ENCODE measurements around the gene PNMA6E. TPM values are rescaled to one million over a fixed set of nuclear protein-coding genes. Genes with fewer than 3 reads are reported as not detected.

The PNMA6E gene
- total and polyA plus RNA-seq, 2 of the 13 experiments (the other 11 are each of a cell fraction or from before 2014, with no cell fraction given) = not detected

DNA sequence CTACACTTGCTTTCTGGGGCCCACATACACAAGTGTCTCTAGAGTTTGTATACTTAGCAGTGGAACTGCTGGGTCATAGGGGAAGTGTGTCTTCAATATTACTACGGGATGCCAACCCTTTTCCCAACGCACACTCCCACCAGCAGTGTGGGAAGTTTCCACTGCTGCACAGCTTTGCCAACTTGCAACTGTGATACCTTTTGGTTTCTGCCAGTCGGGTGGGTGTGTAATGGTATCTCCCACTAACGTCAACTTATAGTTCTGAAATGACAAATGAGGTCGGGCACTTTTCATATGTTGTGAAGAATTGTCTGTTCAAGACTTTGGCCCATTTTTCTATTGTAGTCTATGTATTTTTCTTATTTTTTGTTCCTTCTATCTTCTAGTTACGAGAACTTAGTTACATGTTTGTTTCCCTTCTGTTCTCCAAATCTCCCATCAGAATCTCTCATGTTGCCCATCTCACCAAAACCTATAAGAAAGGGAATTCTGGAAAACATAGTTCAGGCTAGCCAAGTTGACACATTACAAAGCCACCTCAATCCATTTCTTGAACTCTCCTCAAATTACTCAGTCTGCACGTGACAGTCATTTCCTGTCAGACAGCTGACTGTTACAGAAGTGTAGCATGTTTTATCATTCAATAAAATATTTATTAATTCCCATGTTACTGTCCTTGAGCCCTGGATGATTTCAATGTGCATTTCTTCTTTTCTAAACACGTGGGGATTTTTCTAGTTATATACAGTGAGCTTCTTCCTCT, 30.7 kb downstream of the PNMA6E start:
- Histone ChIP-seq H3K4me1 (ENCODE audit: insufficient read depth, low read length) (no peaks in the 10 kb centered on the region), H2AFZ (ENCODE audit: low read length) (no peak overlapping the region), H3K9me3 (ENCODE audit: low read length) (no peaks in the 10 kb centered on the region), H3K4me3 (replicated peaks in 1 of 3; ENCODE audit: insufficient read depth in 1 of 3, low read depth in 2 of 3, low read length in 3 of 3) (no peak overlapping the region), H3K9ac (ENCODE audit: insufficient read depth, low read depth, low read length) (no peak overlapping the region), H3K36me3 (replicated peaks in 1 of 2; ENCODE audit: control insufficient read depth in 1 of 2, insufficient read depth in 2 of 2, low read length in 2 of 2) (no peaks in the 10 kb centered on the region), H4K20me1 (ENCODE audit: insufficient read depth, low read length) (no peaks in the 10 kb centered on the region), H3K27me3 (ENCODE audit: control insufficient read depth in 1 of 2, insufficient read depth in 2 of 2, low read length in 2 of 2) (no peaks in the 10 kb centered on the region), H3K27ac (ENCODE audit: extremely low read length, insufficient read depth, low read length) (no peak overlapping the region), H3K4me2 (ENCODE audit: low read depth, low read length) (no peak overlapping the region), H3K79me2 (ENCODE audit: insufficient read depth, low read length) (no peaks in the 10 kb centered on the region)
- no peak for DNase-seq (ENCODE audit: low spot score)
- no TSS peak for BruUV-seq (replicated peaks)
- intact Hi-C loops (cut with micrococcal nuclease; ENCODE audit: unreplicated experiment) (no loop called here), in situ Hi-C loops (cut with HindIII; ENCODE audit: extremely low pct_ligation_motif_present, low pct_unique_long_range_greater_than_20kb) (no loop called here)
- WGBS (ENCODE audit: low lambda C conversion rate) = 26% methylated on average over 5 of the region's 8 CpGs
- POLR2A ChIA-PET = no interaction called here
- CTCF ChIA-PET (ENCODE audit: low intra/inter-chr PET ratio, low total read pairs) = no interaction called here
- ATAC-seq = no peak
- no peak for FAIRE-seq
- TF ChIP-seq, protein P1, sequence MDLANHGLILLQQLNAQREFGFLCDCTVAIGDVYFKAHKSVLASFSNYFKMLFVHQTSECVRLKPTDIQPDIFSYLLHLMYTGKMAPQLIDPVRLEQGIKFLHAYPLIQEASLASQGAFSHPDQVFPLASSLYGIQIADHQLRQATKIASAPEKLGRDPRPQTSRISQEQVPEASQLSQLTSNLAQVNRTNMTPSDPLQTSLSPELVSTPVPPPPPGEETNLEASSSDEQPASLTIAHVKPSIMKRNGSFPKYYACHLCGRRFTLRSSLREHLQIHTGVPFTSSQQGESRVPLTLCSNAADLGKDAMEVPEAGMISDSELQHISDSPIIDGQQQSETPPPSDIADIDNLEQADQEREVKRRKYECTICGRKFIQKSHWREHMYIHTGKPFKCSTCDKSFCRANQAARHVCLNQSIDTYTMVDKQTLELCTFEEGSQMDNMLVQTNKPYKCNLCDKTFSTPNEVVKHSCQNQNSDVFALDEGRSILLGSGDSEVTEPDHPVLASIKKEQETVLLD (CRISPR knock-in tag; IDR thresholded peaks at IDR 0.05; ENCODE audit: low read depth) = no peak
- TF ChIP-seq ZNF883 (CRISPR knock-in tag; IDR thresholded peaks at IDR 0.05; ENCODE audit: not compliant biosample characterization) (no peak), ZFP36L2 (CRISPR knock-in tag; IDR thresholded peaks at IDR 0.05) (no peak), SMAD9 (CRISPR knock-in tag; IDR thresholded peaks at IDR 0.05) (no peak), SP2 (CRISPR knock-in tag; IDR thresholded peaks at IDR 0.05) (no peak), NR2F1 (CRISPR knock-in tag; IDR thresholded peaks at IDR 0.05) (no peak), ZNF121 (CRISPR knock-in tag; IDR thresholded peaks at IDR 0.05) (no peak)
- TF ChIP-seq, protein P2, sequence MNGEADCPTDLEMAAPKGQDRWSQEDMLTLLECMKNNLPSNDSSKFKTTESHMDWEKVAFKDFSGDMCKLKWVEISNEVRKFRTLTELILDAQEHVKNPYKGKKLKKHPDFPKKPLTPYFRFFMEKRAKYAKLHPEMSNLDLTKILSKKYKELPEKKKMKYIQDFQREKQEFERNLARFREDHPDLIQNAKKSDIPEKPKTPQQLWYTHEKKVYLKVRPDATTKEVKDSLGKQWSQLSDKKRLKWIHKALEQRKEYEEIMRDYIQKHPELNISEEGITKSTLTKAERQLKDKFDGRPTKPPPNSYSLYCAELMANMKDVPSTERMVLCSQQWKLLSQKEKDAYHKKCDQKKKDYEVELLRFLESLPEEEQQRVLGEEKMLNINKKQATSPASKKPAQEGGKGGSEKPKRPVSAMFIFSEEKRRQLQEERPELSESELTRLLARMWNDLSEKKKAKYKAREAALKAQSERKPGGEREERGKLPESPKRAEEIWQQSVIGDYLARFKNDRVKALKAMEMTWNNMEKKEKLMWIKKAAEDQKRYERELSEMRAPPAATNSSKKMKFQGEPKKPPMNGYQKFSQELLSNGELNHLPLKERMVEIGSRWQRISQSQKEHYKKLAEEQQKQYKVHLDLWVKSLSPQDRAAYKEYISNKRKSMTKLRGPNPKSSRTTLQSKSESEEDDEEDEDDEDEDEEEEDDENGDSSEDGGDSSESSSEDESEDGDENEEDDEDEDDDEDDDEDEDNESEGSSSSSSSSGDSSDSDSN (CRISPR knock-in tag; IDR thresholded peaks at IDR 0.05) = no peak
- TF ChIP-seq, protein P3, sequence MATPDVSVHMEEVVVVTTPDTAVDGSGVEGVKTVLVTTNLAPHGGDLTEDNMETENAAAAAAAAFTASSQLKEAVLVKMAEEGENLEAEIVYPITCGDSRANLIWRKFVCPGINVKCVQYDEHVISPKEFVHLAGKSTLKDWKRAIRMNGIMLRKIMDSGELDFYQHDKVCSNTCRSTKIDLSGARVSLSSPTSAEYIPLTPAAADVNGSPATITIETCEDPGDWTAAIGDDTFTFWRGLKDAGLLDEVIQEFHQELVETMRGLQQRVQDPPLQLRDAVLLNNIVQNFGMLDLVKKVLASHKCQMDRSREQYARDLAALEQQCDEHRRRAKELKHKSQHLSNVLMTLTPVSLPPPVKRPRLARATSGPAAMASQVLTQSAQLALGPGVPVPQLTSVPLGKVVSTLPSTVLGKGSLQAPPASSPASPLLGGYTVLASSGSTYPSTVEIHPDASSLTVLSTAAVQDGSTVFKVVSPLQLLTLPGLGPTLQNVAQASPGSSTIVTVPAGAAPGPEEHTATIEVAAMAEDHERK (CRISPR knock-in tag; IDR thresholded peaks at IDR 0.05; ENCODE audit: low read depth) = no peak
- TF ChIP-seq, protein P4, sequence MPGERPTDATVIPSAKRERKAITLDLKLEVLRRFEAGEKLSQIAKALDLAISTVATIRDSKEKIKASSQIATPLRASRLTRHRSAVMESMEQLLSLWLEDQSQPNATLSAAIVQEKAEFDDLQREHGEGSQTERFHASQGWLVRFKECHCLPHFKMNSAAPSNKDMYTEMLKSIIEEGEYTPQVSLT (CRISPR knock-in tag; IDR thresholded peaks at IDR 0.05; ENCODE audit: borderline replicate concordance, low read depth) = no peak
- TF ChIP-seq, protein P5, sequence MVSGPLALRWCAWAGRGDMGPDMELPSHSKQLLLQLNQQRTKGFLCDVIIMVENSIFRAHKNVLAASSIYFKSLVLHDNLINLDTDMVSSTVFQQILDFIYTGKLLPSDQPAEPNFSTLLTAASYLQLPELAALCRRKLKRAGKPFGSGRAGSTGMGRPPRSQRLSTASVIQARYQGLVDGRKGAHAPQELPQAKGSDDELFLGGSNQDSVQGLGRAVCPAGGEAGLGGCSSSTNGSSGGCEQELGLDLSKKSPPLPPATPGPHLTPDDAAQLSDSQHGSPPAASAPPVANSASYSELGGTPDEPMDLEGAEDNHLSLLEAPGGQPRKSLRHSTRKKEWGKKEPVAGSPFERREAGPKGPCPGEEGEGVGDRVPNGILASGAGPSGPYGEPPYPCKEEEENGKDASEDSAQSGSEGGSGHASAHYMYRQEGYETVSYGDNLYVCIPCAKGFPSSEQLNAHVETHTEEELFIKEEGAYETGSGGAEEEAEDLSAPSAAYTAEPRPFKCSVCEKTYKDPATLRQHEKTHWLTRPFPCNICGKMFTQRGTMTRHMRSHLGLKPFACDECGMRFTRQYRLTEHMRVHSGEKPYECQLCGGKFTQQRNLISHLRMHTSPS (CRISPR knock-in tag; IDR thresholded peaks at IDR 0.05; ENCODE audit: low read depth) = no peak
- TF ChIP-seq, protein P6, sequence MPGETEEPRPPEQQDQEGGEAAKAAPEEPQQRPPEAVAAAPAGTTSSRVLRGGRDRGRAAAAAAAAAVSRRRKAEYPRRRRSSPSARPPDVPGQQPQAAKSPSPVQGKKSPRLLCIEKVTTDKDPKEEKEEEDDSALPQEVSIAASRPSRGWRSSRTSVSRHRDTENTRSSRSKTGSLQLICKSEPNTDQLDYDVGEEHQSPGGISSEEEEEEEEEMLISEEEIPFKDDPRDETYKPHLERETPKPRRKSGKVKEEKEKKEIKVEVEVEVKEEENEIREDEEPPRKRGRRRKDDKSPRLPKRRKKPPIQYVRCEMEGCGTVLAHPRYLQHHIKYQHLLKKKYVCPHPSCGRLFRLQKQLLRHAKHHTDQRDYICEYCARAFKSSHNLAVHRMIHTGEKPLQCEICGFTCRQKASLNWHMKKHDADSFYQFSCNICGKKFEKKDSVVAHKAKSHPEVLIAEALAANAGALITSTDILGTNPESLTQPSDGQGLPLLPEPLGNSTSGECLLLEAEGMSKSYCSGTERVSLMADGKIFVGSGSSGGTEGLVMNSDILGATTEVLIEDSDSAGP (CRISPR knock-in tag; IDR thresholded peaks at IDR 0.05; ENCODE audit: borderline replicate concordance) = no peak

All from HepG2 (cell line).